Testis (tissue), 3 donors: Measurements from ENCODE around the gene IGF2R. TPM values are rescaled to one million over a fixed set of nuclear protein-coding genes. Genes with fewer than 3 reads are reported as not detected.
A peak's percentile ranks its signal among the peaks of the same experiment; 100 is the strongest.

Experiments used
- DNase-seq: peaks from one replicate; pipeline ENCODE4 v3.0.0-alpha.2; 2019
- H3K27ac ChIP-seq, 2 donors: fragments of 200-600 bp; sonication (generic); one replicate each; pipeline ENCODE4 v1.5.1; 2019
- H3K27me3 ChIP-seq: fragments of 200-600 bp; sonication (generic); one replicate; pipeline ENCODE4 v1.5.1; 2019
- H3K36me3 ChIP-seq: fragments of 200-600 bp; sonication (generic); one replicate; pipeline ENCODE4 v1.5.1; 2017; ENCODE audit warnings: low read depth; ENCODE audit errors: missing control alignments
- H3K4me1 ChIP-seq: fragments of 200-600 bp; sonication (generic); one replicate; pipeline ENCODE4 v1.5.1; 2019
- H3K4me3 ChIP-seq, 2 donors: fragments of 200-600 bp; sonication (generic); one replicate each; pipeline ENCODE4 v1.5.1; 2017 to 2019
- H3K9me3 ChIP-seq: fragments of 200-600 bp; sonication (generic); one replicate; pipeline ENCODE4 v1.5.1; 2017
- CTCF ChIP-seq, 3 experiments: fragments of 450-650 bp in 2 of 3; fragments of 200-600 bp in 1 of 3; sonication (generic) in 1 of 3; IDR thresholded peaks; one replicate each; pipeline ENCODE4 v1.5.1; 2016 to 2019; ENCODE audit warnings: antibody characterized with exemption in 3 of 3, mild to moderate bottlenecking in 2 of 3, moderate library complexity in 1 of 3
- POLR2A ChIP-seq: fragments of 450-650 bp; IDR thresholded peaks from one replicate; pipeline ENCODE4 v1.6.1; 2017; ENCODE audit warnings: antibody characterized with exemption, mild to moderate bottlenecking, moderate library complexity
- WGBS, 2 donors: methylation state at CpG; one replicate each; pipeline ENCODE4 v1.1.5; 2018; 5-methylcytosine and 5-hydroxymethylcytosine counted together
- intact Hi-C: fragments of 100-400 bp; cut with DNase I; formaldehyde crosslinking; loops from one replicate; pipeline ENCODE4 v1.15.1; 2023; ENCODE audit warnings: low total_unique reads
- polyA plus RNA-seq: library from polyadenylated mRNA; stranded (reverse); fragments of 350-450 nt; fragmentation: Illumina TruSeq; extraction: RNeasy Lipid Tissue Mini Kit (QIAGEN cat#74804); gene quantifications from one replicate; pipeline ENCODE4 v1.2.3, GENCODE V29; 2014; ENCODE audit warnings: low read depth, low replicate concordance; ENCODE audit not compliant: insufficient read depth
- total RNA-seq, 2 donors: library from RNA; depleted of rRNA; stranded (reverse); fragments of >200 nt; gene quantifications; one replicate each; pipeline ENCODE4 v1.2.3, GENCODE V29; 2016

Gene IGF2R
- total and polyA plus RNA-seq, 3 donors from 2014 or later = 47.3 to 109 (median 84.6) TPM

GRCh38 chr6:159952289-159953005, 16.4 kb upstream of the IGF2R start:
- no peaks in the 10 kb centered on the region for H3K4me1 ChIP-seq
- WGBS, 2 donors = 65 to 68% methylated on average over 13 of the region's 13 CpGs
- H3K36me3 ChIP-seq = no peaks in the 10 kb centered on the region
- H3K9me3 ChIP-seq = no peaks in the 10 kb centered on the region
- no peak overlapping the region for H3K4me3 ChIP-seq
- TF ChIP-seq CTCF (IDR thresholded peaks at IDR 0.05) (no peak), POLR2A (no peak)
- intact Hi-C loops = no loop called here
- no peak for DNase-seq
- no peak overlapping the region for H3K27ac ChIP-seq
- no peaks in the 10 kb centered on the region for H3K27me3 ChIP-seq

- intact Hi-C loops = no loop called here
- TF ChIP-seq CTCF (IDR thresholded peaks at IDR 0.05) (no peak), POLR2A (no peak)
- Histone ChIP-seq H3K4me1 (no peaks in the 10 kb centered on the region), H3K4me3 (no peak overlapping the region), H3K27me3 (no peaks in the 10 kb centered on the region), H3K9me3 (no peaks in the 10 kb centered on the region), H3K36me3 (no peaks in the 10 kb centered on the region), H3K27ac (no peak overlapping the region)
- DNase-seq = peak; percentile 29
- WGBS, 2 donors = 39 to 59% methylated on average over 8 to 9 of the region's 9 CpGs
Observed at GRCh38 chr6:159953091-159953601, 15.7 kb upstream of the IGF2R start.

GRCh38 chr6:159955945-159956361, 12.9 kb upstream of the IGF2R start:
- intact Hi-C loops = no loop called here
- Histone ChIP-seq H3K4me1 (no peaks in the 10 kb centered on the region), H3K27me3 (no peaks in the 10 kb centered on the region), H3K4me3 (no peak overlapping the region), H3K36me3 (no peaks in the 10 kb centered on the region), H3K9me3 (no peaks in the 10 kb centered on the region), H3K27ac (no peak overlapping the region)
- TF ChIP-seq POLR2A = no peak
- TF ChIP-seq CTCF (IDR thresholded peaks at IDR 0.05) = no peak
- no peak for DNase-seq

GRCh38 chr6:159957071-159957673, 11.7 kb upstream of the IGF2R start:
- TF ChIP-seq CTCF (IDR thresholded peaks at IDR 0.05) (no peak), POLR2A (no peak)
- Histone ChIP-seq H3K36me3 (no peaks in the 10 kb centered on the region), H3K4me3 (no peak overlapping the region), H3K27me3 (no peaks in the 10 kb centered on the region), H3K9me3 (no peaks in the 10 kb centered on the region), H3K27ac (no peak overlapping the region), H3K4me1 (no peaks in the 10 kb centered on the region)
- no peak for DNase-seq
- WGBS, 2 donors = 93 to 95% methylated on average over 6 of the region's 6 CpGs
- intact Hi-C loops = no loop called here
